ENCODE data around the gene VKORC1. TPM values are rescaled to one million over a fixed set of nuclear protein-coding genes. Genes with fewer than 3 reads are reported as not detected.

The VKORC1 gene
- total RNA-seq, 1 experiment from 2014 or later: 98.3 TPM

DNA sequence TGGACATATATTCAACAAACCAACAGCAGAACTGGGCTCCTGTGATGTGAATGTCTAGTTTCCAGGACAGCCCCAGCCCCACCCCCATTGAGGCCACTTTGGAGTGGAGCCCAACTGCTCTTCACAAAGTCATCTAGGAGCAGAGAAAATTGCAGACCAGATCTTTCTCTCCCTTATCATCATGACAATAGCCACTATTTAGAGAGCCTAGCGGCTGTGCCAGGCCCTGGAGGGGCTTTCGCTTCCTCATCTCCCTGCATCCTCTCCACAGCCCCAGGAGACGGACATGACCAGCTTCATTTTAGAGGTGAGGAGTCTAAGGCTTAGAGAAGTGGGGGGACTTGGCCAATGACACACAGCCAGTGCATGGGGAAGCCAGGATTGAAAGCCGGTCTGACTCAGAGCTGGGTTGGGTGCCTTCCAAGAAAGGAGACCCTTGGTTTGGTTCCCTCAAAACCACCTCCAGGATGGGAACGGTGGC lies 39.5 kb upstream of the VKORC1 start:
- POLR2A ChIA-PET (ENCODE audit: low non-redundant PET): no interaction called here
- BruUV-seq (replicated peaks): no TSS peak
- CTCF ChIA-PET: no interaction called here

DNA sequence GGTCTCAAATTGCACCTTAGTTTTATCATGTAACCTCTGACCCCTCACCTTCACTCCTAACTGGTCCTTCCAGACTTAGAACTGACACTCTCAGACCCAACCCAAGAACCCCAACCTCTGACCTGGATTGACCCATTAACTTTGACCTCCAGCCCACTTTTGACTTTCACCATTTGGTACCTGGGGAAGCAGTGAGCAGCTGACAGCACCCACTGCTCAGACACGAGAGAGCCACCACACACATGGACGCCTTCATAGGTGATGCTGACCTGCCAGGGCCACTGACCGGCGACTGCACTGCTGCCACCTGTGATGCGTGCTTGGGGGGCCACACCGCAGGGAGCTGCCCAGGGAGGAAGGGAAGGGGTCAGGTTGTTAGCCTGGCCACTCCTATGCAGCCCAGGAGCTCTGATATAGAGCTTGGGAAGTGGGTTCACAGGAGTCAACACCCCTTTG lies 38.5 kb upstream of the VKORC1 start:
- BruUV-seq (replicated peaks): no TSS peak
- no peaks in the 10 kb centered on the region for H3K9me3 ChIP-seq (ENCODE audit: low read depth, low read length, poor library complexity, severe bottlenecking)
- H3K27me3 ChIP-seq (replicated peaks; ENCODE audit: insufficient read depth, low read depth, low read length, poor library complexity): no peaks in the 10 kb centered on the region
- no peak overlapping the region for H3K27ac ChIP-seq (ENCODE audit: low read depth, low read length, poor library complexity, severe bottlenecking)
- POLR2A ChIA-PET (ENCODE audit: low non-redundant PET): no interaction called here
- peaks cover 8% of the 10 kb centered on the region for H3K36me3 ChIP-seq (ENCODE audit: insufficient read depth, low read length, poor library complexity, severe bottlenecking)
- intact Hi-C loops (cut with micrococcal nuclease; ENCODE audit: unreplicated experiment): no loop called here
- CTCF ChIA-PET: no interaction called here
- no peaks in the 10 kb centered on the region for H3K4me1 ChIP-seq (ENCODE audit: insufficient read depth, low read length, poor library complexity, severe bottlenecking)
- TF ChIP-seq, protein P1, sequence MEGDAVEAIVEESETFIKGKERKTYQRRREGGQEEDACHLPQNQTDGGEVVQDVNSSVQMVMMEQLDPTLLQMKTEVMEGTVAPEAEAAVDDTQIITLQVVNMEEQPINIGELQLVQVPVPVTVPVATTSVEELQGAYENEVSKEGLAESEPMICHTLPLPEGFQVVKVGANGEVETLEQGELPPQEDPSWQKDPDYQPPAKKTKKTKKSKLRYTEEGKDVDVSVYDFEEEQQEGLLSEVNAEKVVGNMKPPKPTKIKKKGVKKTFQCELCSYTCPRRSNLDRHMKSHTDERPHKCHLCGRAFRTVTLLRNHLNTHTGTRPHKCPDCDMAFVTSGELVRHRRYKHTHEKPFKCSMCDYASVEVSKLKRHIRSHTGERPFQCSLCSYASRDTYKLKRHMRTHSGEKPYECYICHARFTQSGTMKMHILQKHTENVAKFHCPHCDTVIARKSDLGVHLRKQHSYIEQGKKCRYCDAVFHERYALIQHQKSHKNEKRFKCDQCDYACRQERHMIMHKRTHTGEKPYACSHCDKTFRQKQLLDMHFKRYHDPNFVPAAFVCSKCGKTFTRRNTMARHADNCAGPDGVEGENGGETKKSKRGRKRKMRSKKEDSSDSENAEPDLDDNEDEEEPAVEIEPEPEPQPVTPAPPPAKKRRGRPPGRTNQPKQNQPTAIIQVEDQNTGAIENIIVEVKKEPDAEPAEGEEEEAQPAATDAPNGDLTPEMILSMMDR (conservative IDR thresholded peaks at IDR 0.05; ENCODE audit: low read depth, low read length): no peak
- no peak for TF ChIP-seq EZH2 (IDR thresholded peaks at IDR 0.05; ENCODE audit: borderline replicate concordance, low read depth, low read length, poor library complexity, severe bottlenecking)
- DNase-seq (ENCODE audit: low spot score): no peak
- no peak overlapping the region for H3K4me3 ChIP-seq (ENCODE audit: low read depth, low read length, poor library complexity, severe bottlenecking)

More for the DNA sequence above, 39.5 kb upstream of the VKORC1 start:
- intact Hi-C loops (cut with micrococcal nuclease; ENCODE audit: unreplicated experiment): no loop called here
- Histone ChIP-seq H3K9me3 (ENCODE audit: low read depth, low read length, poor library complexity, severe bottlenecking) (no peaks in the 10 kb centered on the region), H3K27ac (ENCODE audit: low read depth, low read length, poor library complexity, severe bottlenecking) (no peak overlapping the region), H3K36me3 (ENCODE audit: insufficient read depth, low read length, poor library complexity, severe bottlenecking) (peaks cover 8% of the 10 kb centered on the region), H3K4me3 (ENCODE audit: low read depth, low read length, poor library complexity, severe bottlenecking) (no peak overlapping the region), H3K4me1 (ENCODE audit: insufficient read depth, low read length, poor library complexity, severe bottlenecking) (no peaks in the 10 kb centered on the region), H3K27me3 (replicated peaks; ENCODE audit: insufficient read depth, low read depth, low read length, poor library complexity) (no peaks in the 10 kb centered on the region)
- TF ChIP-seq, protein P1 (conservative IDR thresholded peaks at IDR 0.05; ENCODE audit: low read depth, low read length): no peak
- TF ChIP-seq EZH2 (IDR thresholded peaks at IDR 0.05; ENCODE audit: borderline replicate concordance, low read depth, low read length, poor library complexity, severe bottlenecking): no peak
- DNase-seq (ENCODE audit: low spot score): no peak

DNA sequence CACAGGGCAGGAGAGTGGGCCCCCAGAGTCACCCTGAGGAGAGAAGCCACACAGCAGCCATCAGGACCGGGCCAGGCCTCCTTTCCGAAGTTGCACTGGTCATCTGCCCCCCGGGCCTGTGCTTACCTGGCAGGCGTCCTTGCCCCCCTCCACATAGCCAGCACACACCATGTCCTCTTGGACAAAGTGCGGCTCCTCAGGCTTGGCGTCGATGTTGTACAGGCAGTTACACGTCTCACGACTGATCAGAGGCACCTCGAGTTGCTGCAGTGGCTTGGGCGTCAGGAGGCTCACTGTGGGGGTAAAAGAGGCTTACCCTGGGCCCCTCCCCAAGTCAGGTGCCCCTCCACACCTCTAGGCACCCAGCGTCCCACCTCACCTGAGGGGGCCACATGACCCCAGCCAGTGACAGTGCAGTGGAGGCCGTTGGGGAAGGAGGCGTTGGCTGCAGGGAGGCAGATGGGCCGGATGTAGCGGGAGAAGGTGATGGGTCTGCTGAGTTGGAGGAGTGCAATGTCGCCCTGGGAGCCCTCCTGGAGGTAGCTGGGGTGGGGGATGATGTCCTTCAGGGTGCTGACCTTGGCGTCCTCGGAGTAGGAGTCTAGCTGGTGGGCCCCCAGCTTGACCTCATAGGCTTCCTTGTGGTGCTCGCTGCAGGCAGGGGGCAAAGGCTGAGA lies 37.8 kb upstream of the VKORC1 start:
- Histone ChIP-seq H3K4me1 (ENCODE audit: insufficient read depth, low read length, poor library complexity, severe bottlenecking) (no peaks in the 10 kb centered on the region), H3K9me3 (ENCODE audit: low read depth, low read length, poor library complexity, severe bottlenecking) (no peaks in the 10 kb centered on the region), H3K36me3 (ENCODE audit: insufficient read depth, low read length, poor library complexity, severe bottlenecking) (peaks cover 8% of the 10 kb centered on the region), H3K27ac (ENCODE audit: low read depth, low read length, poor library complexity, severe bottlenecking) (no peak overlapping the region), H3K4me3 (ENCODE audit: low read depth, low read length, poor library complexity, severe bottlenecking) (no peak overlapping the region), H3K27me3 (replicated peaks; ENCODE audit: insufficient read depth, low read depth, low read length, poor library complexity) (no peaks in the 10 kb centered on the region)
- TF ChIP-seq, protein P1 (conservative IDR thresholded peaks at IDR 0.05; ENCODE audit: low read depth, low read length): no peak
- TF ChIP-seq EZH2 (IDR thresholded peaks at IDR 0.05; ENCODE audit: borderline replicate concordance, low read depth, low read length, poor library complexity, severe bottlenecking): no peak
- intact Hi-C loops (cut with micrococcal nuclease; ENCODE audit: unreplicated experiment): no loop called here
- no peak for DNase-seq (ENCODE audit: low spot score)
- ChIA-PET CTCF (no interaction called here), POLR2A (ENCODE audit: low non-redundant PET) (no interaction called here)
- BruUV-seq (replicated peaks): no TSS peak

All from A673 (cell line).